HG03064 (cell line): ENCODE measurements around the gene KLRK1.
A peak's percentile ranks its signal among the peaks of the same experiment; 100 is the strongest.
"Not testable (repeated sequence)": the region's sequence is repeated elsewhere in the genome, so short reads cannot be mapped to it uniquely, and the experiment has no call there.

ENCODE experiments used
- ATAC-seq: cut with Tn5 transposase; IDR thresholded peaks from one replicate; pipeline ENCODE4 v1.9.1; 2021; ENCODE audit warnings: low read depth; ENCODE audit not compliant: unreplicated experiment

Gene KLRK1

DNA sequence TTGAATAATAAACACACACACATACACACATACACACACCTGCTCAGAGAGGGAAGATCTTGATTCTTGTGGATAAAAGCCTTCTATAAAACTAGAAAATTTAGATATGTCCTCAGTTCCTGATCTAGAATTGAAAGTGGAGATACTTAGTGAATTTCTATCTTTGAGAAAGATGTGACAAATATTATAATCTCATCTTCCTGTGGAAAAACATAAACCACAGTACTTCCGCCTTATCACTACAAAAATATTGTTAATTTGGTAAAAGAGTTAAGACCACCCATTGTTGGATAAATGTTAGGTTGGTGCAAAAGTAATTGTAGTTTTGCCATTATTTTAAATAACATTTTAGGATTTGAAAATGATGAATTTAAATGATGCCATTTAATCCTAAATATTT, at the start of gene KLRK1:
Gene KLRK1, minus strand, starts transcription at position 138 of the 400 bp plus-strand sequence. CDS start 1,231 bp downstream, outside the sequence.
- no peak for ATAC-seq

DNA sequence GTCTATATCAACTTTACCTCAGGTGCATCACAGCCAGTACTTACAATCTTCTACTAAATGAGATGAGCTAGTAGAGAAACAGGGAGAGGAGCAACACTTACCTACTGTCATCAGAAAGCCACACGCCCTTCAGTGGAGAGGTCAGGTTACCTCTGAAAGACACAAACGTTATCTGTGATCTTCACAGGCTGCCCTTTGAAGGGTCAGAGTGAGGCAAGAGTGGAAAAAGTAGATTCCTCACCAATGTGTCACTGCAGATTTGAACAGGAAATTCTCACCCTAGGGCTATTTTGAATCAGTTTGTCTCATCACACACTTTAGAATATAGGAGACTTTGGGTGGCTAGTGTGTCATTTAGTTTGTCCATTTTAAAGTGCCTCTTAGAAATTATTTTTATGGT, 47.8 kb upstream of the KLRK1 start:
- ATAC-seq, result not testable (repeated sequence)

DNA sequence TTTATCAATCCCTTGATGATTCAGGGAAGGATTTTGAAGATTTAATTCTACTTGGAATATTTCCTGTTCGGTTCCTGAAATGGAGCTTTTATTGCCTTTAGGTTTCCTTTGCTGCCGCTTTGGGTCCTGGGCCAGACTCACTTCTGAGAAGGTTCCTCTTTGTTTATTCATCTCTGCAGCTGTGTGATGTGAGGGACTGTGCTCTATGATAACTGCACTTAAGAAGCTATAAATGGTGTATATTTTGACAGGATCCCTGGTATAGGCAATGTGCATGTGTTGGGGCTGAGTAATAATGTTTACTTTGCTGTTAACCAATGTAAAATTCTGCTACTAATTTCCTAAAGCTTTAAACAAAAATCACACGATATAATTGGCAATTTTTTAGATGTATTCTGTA, 46.0 kb upstream of the KLRK1 start, which contains the start of gene KLRC2:
Gene KLRC2, minus strand, starts transcription at position 195 of the 400 bp plus-strand sequence. Its CDS starts 24 bp downstream, at position 171.
- ATAC-seq, result not testable (repeated sequence)

DNA sequence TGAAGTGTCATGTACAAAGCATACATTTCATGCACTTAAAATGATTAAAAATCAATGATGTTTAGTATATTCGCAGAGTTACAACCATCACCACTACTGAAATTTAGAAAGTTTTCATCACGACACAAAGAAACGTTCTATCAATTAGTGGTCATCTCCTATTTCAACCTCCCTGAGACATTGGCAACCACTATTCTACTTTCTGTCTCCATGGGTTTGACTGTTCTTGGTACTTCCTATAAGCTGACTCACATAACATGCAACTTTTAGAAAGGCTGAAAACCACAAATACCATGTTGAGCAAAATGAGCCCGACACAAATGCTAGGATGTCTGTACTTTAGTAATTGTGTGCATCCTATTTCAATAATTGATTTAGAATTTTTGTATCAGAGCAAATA, 40.8 kb upstream of the KLRK1 start:
- ATAC-seq, result not testable (repeated sequence)

DNA sequence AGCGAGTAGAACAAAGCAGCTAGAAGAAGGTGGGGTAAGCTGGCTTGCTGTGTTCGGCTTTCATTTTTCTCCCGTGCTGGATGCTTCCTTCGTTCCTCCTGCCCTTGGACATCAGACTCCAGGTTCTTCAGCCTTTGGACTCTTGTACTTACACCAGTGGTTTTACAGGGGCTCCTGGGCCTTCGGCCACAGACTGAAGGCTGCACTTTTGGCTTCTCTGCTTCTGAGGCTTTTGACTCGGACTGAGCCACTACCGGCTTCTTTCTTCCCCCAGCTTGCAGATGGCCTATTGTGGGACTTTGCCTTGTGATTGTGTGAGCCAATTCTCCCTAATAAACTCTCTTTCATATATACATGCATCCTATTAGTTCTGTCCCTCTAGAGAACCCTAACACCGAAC, 36.1 kb upstream of the KLRK1 start:
- not testable (repeated sequence) for ATAC-seq

DNA sequence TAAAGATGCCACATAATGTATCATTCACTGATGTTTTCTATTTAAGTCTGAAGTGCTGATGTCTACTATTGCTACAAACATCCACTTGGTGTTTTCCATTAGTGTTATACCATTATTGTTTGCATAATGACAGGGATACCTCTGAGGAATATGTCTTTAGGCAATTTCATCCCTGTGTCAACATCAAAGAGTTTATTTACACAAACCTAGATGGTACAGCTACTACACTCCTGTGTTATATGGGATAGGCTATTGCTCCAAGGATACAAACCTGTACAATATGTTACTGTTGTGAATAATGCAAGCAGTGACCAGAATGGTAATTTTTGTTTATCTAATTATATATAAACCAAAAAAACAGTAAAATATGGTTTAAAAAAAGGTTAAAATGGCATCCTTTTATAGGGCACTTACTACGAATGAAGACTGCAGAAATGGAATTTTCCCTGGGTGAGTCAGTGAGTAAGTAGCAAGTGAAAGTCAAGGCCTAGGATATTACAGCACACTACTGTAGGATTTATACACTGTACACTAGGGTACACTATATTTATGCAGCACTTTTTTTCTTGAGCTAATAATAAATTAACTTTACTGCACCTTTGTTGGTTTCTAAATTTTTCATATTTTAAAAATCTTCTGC, 34.5 kb upstream of the KLRK1 start:
- not testable (repeated sequence) for ATAC-seq

DNA sequence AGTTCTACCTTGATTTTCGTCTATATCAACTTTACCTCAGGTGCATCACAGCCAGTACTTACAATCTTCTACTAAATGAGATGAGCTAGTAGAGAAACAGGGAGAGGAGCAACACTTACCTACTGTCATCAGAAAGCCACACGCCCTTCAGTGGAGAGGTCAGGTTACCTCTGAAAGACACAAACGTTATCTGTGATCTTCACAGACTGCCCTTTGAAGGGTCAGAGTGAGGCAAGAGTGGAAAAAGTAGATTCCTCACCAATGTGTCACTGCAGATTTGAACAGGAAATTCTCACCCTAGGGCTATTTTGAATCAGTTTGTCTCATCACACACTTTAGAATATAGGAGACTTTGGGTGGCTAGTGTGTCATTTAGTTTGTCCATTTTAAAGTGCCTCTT, 32.3 kb upstream of the KLRK1 start:
- not testable (repeated sequence) for ATAC-seq

DNA sequence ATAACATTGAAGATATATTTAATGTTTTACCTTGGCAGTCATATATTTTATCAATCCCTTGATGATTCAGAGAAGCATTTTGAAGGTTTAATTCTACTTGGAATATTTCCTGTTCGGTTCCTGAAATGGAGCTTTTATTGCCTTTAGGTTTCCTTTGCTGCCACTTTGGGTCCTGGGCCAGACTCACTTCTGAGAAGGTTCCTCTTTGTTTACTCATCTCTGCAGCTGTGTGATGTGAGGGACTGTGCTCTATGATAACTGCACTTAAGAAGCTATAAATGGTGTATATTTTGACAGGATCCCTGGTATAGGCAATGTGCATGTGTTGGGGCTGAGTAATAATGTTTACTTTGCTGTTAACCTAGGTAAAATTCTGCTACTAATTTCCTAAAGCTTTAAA, 30.5 kb upstream of the KLRK1 start, which contains the start of gene KLRC3:
Gene KLRC3, minus strand, starts transcription at position 262 of the 400 bp plus-strand sequence. Its CDS starts 45 bp downstream, at position 217.
- ATAC-seq, result not testable (repeated sequence)

DNA sequence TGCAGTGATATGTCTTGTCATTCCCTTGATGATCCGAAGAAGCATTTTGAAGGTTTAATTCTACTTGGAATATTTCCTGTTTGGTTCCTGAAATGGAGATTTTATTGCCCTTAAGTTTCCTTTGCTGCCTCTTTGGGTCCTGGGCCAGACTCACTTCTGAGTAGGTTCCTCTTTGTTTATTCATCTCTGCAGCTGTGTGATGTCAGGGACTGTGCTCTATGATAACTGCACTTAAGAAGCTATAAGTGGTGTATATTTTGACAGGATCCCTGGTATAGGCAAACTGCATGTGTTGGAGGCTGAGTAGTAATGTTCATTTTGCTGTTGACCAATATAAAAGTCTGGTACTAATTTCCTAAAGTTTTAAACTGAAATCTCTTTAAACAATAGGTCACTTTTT, 19.6 kb upstream of the KLRK1 start, which contains the start of gene KLRC4:
Gene KLRC4, minus strand, starts transcription at position 366 of the 400 bp plus-strand sequence. Its CDS starts 182 bp downstream, at position 184.
- ATAC-seq, result no peak

DNA sequence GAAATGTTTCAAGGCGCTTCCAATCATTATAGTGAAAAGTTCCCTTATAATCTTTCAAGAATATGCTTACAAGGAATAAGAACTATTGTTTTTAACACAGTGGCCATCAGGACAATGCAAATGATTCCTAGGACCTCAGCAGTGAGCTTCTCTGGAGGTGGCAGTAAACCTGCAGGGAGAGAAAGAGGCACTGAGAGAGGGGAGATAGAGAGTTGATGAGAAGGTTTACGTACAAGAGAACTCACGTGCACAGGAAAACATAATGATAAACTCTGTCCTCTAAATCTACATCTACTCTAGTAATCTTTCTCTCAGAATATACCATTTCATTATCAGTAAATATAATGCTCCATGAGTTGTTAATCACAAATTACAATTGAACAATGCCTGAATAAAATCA, 19.0 kb upstream of the KLRK1 start:
- no peak for ATAC-seq

DNA sequence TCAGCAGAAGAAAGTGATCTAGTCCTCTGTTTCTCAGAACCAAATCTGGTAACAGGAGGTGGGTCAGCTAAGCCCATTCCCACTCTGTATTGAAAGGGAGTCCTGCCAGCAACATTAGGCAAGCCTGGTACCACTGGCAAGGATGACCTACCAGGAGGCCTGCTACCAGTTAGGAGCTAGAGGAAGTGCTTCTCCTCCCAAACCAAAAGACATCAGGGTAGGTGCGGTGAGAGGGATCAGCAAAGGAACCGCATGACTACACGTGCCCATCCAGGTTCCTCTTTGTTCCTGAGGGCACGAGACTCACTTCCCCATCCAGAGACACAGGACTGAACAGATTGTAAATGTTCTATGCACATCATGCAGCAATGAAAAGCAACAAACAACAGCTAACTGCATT, 16.9 kb upstream of the KLRK1 start:
- ATAC-seq, result no peak

DNA sequence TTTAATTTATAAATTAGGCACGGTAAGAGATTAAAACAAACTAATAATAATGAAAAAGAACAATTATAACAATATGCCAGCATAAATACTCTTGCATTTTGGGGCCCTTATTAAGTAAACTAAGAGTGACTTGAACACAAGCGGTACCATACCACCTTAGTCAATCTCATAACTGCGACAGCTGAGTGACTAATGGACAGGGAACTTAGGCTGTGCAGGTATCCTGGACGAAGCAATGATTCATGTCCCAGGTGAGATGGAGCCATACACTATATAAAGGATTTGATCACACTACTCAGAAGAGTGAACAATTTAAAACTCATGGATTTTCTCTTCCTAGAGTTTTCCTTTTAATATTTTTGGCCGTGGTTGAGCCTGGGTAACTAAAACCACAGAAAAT, 15.5 kb upstream of the KLRK1 start:
- ATAC-seq, result no peak

DNA sequence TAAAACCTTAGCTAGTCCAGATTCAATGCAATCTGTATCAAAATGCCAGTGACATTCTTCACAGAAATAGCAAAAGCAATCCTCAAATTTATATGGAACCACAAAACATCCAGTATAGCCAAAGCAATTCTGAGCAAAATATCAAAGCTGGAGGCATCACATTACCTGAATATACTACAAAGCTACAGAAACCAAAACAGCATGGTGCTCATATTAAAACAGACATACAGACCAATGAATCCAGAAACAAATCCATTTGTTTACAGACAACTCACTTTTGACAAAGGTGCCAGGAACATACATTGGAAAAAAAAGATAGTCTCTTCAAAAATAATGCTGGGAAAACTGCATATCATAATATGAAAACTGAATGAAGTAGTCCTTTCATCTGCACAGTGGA, 15.0 kb upstream of the KLRK1 start:
- ATAC-seq, result no peak

DNA sequence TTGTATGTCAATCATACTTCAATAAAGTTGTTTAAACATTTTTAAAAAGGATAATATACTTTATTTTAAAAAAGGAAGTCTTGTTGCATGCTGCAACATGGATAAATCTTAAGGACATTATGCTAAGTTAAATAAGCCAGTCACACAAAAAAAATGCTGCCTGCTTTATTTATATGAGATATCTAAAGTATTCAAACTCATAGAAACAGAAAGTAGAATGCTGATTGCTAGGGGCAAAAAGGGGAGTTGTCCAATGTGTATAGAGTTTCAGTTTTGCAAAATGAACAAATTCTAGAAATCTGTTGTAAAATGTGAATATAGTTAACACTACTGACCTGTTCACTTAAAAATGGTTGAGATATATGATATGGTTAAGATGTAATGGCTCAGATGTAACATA, 11.0 kb upstream of the KLRK1 start:
- no peak for ATAC-seq

DNA sequence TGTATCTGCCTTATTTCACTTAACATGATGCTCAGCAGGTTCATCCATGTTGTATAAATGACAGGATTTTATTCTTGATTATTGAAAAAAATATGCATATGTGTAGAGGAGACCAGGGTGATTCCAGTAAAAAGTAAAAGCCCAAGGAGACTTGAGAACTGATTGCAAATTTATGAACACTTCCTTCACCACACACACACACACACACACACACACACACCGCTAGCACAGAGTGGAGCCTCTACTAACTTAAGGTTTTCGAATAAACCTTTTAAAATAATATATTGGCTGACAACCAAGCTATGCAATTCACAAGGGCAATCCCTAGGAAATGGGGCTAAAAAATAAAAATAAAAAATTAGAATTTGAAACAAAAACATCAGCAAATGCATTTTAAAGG, 8.3 kb upstream of the KLRK1 start:
- no peak for ATAC-seq

DNA sequence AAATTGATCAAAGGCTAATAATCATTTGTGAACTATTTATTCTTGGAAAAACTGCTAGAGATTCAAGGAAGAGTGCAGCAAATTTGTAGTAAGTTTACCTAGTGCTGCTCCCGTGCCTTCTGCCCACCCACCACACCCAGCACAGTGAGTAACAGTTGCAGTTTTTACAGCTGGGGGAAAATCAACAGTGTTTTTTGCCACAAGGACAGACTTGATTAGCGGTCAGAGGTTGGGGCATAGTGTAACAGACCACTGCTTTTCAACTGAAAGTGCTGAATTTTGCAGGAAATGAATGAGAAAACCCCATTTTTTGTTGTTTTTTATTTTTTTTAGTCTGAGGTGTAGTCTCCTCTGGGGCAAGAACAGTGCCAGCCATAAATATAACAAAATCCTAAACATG, 7.5 kb upstream of the KLRK1 start:
- no peak for ATAC-seq

DNA sequence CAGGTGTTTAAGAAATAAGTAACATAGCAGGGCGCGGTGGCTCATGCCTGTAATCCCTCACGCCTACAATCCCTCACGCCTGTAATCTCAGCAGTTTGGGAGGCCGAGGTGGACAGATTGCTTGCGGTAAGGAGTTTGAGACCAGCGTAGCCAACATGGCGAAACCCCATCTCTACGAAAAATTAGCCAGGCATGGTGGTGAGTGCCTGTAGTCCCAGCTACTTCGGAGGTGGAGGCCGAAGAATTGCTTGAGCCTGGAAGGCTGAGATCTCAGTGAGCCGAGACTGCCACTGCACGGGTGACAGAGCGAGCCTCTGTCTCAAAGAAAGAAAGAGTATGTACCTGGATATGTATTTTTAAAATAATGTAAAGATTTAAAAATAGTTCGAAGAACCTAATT, 6.3 kb upstream of the KLRK1 start:
- not testable (repeated sequence) for ATAC-seq

DNA sequence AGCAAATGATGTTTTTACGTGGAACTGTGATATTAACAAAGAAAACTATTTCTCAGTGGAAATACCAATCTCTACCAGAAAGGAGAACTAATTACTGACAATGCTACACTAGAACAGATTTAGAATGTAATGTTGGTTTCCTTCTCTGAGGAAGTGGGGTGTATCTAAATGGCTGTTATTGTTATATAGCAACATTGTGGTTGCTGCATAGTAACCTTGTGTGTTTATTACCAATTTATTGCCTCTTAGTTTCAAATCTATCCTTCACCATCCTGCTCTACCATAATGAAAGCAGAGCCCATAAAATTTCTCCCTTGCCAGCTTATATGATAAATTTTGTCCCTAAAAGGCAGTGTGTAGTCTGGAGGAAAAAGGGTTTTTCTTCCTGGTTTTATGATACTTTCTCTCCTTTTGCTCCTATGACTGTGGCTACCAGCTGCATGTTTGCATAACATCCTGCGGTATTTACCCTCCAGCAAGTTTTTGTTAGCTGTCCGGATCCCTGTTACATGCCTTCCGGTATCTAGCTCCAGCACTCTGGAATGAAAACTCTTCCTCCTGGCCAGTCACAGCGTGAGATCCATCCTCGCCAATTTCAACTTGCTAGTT, 5.7 kb upstream of the KLRK1 start:
- peak; percentile 67 for ATAC-seq

DNA sequence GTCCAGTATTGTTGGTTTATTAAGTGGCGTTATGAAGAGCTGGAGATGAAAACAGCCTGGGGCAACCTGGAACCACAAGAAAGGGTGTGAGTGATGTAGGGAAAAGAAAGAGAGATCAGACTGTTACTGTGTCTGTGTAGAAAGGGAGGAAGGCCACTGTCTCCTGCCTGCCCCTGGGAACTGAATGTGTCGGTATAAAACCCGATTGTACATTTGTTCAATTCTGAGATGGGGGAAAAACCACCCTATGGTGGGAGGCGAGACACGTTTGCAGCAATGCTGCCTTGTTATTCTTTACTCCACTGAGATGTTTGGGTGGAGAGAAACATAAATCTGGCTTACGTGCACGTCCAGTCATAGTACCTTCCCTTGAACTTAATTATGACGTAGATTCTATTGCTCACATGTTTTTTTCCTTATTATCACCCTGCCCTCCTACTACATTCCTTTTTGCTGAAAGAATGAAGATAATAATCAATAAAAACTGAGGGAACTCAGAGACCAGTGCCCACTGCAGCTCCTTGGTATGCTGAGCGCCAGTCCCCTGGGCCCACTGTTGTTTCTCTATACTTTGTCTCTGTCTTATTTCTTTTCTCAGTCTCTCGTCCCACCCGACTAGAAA, 4.8 kb upstream of the KLRK1 start:
- not testable (repeated sequence) for ATAC-seq

DNA sequence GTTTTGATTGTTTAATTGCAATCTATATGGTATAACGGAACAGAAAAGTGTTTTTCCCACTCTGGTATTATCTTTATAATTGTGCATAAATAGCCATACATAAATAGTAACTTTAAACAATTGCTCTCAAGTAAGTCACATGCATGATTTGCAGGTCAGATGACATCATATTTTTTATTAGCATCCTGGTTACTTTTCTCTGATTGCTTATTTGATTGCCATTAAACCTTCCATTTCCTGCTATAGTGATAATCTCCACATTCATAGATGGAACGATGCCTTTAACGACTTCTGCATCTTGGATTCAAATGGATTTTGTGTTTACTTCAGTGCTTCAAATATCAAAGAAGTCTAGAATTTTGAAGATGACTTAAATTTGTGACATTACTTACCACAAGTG, 3.5 kb upstream of the KLRK1 start:
- ATAC-seq, result no peak

DNA sequence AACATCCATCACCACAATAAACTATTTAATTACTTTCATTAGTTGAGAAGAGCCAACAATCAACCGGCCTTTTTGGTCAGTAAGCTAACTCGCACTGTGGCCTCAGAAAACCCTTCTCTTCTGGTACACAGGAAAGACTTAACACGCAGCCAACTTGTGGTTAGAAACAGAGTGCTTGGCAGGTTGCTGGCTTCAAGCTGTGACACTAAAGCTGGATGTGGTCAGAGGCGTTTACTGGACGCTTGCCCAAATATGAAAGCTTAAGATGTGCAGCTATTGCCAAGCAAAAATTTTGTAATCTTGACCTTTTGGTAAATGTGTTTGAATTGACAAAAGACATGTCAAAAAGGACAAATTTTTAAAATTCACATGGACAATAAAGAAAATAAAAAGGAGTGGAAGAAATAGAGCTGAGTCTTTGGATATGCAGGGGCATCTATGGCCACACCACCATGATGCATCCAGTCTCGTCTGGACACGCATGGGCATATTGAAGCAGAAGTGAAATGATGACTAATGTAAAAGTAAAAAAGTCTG, 2.6 kb upstream of the KLRK1 start:
- peak; percentile 61 for ATAC-seq
